GM19351 (cell line): ENCODE results near the gene BTNL9.
"Not testable (repeated sequence)": the region's sequence is repeated elsewhere in the genome, so short reads cannot be mapped to it uniquely, and the experiment has no call there.

ENCODE experiments used
- ATAC-seq: cut with Tn5 transposase; IDR thresholded peaks from one replicate; pipeline ENCODE4 v1.9.1; 2021; ENCODE audit warnings: mild to moderate bottlenecking, moderate library complexity; ENCODE audit not compliant: unreplicated experiment

BTNL9 gene

GRCh38 chr5:181059297-181060230 is 19.5 kb downstream of the BTNL9 start:
- no peak for ATAC-seq

- no peak for ATAC-seq
Observed at GRCh38 chr5:181060231-181060590, 20.1 kb downstream of the BTNL9 start.

- ATAC-seq = no peak
Observed at GRCh38 chr5:181060924-181061323, 20.9 kb downstream of the BTNL9 start.

- ATAC-seq = no peak
Observed at GRCh38 chr5:181061645-181062044, 21.6 kb downstream of the BTNL9 start.

- no peak for ATAC-seq
Observed at GRCh38 chr5:181062631-181063030, 22.6 kb downstream of the BTNL9 start.

GRCh38 chr5:181063514-181063913 is 23.4 kb downstream of the BTNL9 start:
- ATAC-seq = no peak

- no peak for ATAC-seq
Observed at GRCh38 chr5:181064987-181065386, 24.9 kb downstream of the BTNL9 start.

GRCh38 chr5:181069767-181070491 is 29.9 kb downstream of the BTNL9 start:
- ATAC-seq = no peak

GRCh38 chr5:181070523-181070922 is 30.5 kb downstream of the BTNL9 start:
- ATAC-seq = no peak

- ATAC-seq = no peak
Observed at GRCh38 chr5:181071257-181071656, 31.2 kb downstream of the BTNL9 start.

- no peak for ATAC-seq
Observed at GRCh38 chr5:181076920-181077319, 36.9 kb downstream of the BTNL9 start.

GRCh38 chr5:181081989-181082388 is 41.9 kb downstream of the BTNL9 start:
- no peak for ATAC-seq

GRCh38 chr5:181084621-181085195 is 44.6 kb downstream of the BTNL9 start:
- no peak for ATAC-seq

- no peak for ATAC-seq
Observed at GRCh38 chr5:181086026-181086883, 46.2 kb downstream of the BTNL9 start.

GRCh38 chr5:181086884-181087205 is 46.8 kb downstream of the BTNL9 start:
- ATAC-seq = no peak

- ATAC-seq = no peak
Observed at GRCh38 chr5:181087309-181087708, 47.2 kb downstream of the BTNL9 start.

GRCh38 chr5:181088289-181088688 is 48.2 kb downstream of the BTNL9 start:
- no peak for ATAC-seq

- no peak for ATAC-seq
Observed at GRCh38 chr5:181092428-181092827, 52.4 kb downstream of the BTNL9 start.

- ATAC-seq = not testable (repeated sequence)
Observed at GRCh38 chr5:181095162-181095561, 55.1 kb downstream of the BTNL9 start.

GRCh38 chr5:181096721-181097382 is 56.8 kb downstream of the BTNL9 start:
- not testable (repeated sequence) for ATAC-seq
